Eye (tissue), 1 donor: ENCODE results near the gene EDC3.
"Not testable (repeated sequence)": the region's sequence is repeated elsewhere in the genome, so short reads cannot be mapped to it uniquely, and the experiment has no call there.

Source experiments
- DNase-seq: peaks from one replicate; pipeline ENCODE4 v3.0.0-alpha.2; 2015

EDC3 gene

DNA sequence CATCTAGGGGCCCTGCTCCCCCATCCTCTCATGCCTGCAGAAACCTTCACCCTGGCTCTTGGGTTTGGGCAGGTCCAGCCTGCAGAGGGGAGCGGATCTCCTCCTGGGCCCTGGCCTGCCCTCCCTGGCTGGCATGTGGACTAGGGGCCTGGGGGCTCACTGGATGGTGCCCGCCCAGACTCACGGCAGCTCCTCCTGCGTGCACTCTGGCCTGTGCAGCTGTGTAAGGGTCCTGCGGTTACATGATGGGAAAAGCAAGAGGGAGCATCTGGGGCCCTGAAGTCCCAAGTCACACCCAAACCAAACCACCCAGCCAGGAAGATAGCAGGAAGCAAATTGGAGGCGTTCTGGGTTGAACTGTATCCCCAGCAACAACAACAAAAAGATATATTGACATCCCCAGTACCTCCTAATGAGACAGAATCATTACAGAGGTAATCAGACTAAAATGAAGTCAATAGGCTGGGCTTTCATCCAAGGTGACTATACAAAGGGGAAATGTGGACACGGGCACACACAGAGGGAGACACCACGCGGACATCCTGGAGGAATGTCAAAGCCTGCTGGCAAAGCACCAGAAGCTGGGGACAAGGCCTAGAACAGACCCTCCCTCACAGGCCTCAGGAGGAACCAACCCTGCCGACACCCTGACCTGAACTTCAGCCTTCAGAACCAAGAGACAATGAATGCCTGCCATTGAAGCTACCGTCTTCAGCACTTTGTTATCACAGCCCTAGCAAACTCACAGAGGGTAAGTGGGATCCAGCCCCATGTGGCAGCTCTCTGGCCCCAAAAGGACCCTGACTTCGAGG, 90.6 kb downstream of the EDC3 start:
- DNase-seq: no peak

DNA sequence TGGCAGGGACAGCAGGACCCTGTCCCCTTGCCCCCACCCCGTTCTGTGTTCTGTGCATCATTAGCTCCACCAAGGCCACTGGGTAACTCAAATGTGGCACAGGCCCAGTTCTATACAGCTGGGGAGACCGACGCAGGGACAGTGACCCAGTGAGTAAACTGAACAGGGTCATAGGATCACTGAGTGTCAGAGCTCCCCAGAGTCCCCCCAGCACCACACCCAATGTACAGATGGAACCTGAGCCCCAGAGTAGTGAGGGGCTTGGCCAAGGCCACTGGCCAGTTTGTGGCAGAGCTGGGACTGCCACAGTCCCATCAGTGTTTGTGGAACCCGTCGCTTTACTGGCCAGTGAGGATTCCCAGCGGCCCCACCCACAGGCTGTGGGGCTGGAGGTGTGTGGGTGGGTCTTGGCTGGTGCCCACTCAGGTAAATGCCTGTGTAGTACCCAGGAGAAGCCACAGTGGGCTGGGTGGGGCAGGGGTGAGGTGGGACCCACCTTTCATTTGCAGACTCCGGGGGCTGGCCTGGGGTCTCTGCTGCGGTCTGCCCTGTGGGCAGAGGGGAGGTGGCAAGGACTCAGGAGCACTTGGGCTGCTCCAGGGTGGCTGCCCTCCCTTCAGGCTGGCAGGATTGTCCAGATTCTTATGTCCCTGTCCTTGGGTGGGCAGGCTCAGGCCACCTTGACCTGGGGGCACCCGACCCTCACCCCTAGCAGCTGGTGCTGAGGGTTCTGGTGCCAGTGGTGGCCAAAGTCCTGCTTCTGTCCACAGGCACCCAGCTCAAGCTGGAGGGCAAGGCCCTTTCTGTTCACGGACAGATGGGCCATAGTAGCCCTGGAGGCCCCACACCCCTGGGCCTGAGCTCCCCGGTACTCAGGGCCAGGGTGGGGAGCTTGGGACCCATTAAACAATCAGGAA, 91.8 kb downstream of the EDC3 start:
- no peak for DNase-seq

DNA sequence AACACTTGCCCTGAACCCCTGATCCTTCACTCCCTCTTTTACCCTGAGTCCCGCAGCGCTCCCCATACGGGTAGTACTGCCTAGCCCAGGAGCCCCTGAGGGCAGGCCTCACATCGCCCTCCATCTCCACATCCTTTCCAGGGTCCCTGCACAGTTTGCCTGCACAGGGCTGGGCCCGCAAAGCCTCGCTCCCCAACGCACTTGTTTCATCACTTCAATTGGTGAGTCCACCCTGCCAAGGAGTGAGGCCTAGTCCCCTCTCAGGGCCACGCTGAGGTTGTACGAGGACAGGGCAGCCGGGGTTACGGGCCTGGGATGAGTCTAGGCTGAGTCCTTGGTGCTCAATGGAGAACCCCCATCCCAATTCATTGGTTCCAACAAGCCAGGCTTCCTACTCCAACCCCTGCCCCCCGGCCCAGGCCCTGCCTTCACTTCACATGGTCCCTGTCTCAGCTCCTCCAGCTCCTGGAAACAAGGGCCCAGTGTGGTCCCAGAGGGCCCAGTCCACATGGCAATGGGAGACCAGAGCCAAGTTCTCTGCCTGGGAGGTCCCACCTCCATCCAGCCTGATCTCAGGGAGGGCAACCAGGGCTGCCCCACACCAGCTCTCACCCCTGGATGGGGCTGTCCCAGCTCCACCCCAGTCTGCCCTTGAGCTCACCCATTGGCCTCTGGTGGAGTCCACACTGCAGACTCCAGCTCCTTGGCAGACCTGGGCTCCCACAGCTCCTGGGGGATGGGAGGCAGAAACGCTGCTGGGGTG, 92.6 kb downstream of the EDC3 start:
- no peak for DNase-seq

DNA sequence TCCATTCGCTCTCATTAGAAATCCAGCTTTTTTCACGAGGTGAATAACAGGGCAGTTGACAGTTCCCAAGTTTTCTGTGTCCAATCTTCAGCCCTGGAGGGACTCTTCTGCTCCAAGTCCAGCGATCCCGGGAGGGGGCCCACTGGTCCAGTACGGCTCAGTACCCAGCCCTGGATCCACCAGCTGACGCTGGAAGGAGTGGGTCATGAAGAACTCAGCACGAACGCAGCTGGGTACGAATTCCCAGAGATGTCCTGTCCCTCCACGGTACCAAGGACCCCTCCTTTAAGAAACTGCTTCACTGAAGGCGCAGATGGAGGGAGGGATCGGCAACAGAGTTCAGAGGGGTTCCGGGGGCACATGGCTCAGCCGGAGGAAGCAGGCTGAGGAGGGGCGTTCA, 96.7 kb downstream of the EDC3 start:
- no peak for DNase-seq

DNA sequence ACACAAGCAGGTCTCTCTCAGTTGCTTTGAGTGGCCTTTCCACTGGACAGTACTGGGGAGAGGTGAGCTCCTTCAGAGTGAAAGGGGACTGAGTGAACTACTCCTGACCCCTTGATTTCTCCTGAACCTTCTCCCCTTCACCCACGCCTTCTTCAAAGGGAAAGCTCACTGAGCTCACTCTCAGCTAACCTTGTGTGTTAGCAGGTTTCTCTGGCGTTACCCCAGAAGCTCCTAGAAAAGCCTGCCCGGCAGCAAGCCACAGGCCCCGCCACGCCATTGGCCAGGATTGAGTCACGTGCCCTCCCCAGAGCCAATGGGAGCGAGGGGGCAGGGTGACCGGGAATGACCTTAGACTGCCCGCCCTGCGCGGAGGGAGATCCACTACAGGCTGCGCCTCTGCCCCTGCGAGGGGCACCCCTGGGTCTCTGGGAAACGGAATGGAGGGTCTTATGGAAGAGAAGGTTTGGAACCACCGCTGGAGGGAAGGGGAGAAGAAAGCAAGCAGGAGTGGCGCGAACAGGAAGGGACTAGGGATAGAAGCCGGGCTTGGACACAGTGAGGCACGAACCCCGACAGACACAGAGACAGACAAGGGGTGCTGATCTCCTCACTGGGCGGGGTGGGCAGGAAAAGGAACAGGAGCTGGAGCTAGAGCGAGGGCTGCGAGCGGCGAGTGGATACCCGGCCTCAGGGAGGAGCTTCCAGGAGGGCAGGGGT, 97.5 kb downstream of the EDC3 start:
- DNase-seq: peak; percentile 97

DNA sequence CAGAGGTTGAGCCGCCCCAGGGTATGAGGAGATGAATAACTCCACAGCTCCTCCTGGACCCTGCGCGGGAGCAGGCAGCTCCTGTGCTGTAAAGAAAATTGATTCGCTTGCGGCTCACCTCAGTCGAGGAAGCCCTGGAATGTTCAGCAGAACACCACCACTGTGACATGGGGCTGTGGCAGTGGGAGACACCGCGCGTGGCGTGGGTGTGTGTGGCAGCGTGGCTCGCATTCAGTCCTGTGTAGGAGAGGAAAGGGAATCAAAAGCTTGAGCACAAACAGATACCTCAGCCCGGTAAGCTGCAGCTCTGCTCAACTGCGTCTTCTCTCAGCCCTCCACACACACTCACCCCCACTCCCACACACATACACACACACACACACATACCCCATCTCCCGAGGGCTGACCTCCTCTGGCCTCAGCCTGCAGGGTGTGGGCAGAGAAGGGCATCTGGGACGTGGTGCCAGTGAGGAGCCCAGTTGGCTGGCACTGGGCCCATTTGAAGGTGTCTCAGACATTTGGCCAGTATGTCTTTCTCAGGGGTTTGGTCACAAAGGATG, 98.6 kb downstream of the EDC3 start:
- DNase-seq: not testable (repeated sequence)

DNA sequence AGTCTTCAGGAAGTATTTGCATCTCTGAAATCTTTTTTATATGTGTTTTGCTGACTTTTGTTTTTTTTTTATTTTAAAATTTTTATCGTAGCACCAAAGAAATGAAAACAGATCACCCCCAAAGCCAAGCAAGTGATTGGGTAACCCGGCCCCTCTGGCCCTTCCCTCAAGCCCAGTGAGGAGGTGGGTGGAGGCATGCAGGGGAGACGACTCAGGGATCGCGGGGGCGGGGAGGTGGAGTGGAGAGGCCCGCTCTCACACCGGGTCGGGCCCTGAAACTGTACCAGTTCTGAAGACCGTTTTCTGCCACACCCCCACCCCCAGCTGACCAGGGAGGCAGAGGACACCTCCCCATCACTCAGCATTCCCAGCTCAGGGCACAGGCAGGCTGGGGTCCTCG, 99.1 kb downstream of the EDC3 start:
- DNase-seq: not testable (repeated sequence)

DNA sequence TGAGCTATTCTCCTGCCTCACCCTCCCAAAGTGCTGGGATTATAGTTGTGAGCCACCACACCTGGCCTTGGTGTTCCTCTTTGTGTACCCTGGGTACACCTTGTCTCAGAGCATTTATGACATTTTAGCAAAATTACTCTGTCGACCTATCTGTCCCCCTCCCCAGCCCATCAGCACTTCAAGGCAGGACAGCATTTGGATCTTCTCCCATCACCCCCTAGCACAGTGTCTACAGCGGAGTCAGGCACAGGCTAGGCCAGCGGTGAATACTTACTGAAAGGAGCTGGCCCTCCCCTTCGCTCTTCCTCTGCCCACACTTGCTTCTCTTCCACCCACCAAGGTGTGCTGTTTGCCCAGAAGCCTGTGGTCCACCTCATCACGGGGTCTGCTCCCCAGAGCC, 100.6 kb downstream of the EDC3 start:
- DNase-seq: no peak

DNA sequence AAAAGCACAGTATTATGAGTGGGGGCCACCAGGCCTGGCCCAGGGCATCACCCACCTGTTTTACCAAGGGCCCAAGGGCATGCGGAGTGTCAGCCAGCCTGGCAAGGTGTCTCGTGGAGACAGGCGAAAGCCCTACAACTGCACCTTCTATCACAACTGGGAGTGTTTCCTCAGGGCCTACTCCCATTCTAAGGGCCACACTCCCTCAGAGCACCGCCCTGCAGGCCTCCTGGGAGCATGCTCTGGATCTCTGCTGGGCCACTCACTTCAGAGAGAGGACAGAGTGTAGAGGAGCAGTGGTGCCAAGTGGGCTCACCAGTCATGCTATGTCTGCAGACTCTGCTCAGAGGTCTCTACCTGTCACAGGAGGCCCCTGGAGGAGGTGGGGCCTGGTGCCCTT, 101.4 kb downstream of the EDC3 start:
- no peak for DNase-seq

DNA sequence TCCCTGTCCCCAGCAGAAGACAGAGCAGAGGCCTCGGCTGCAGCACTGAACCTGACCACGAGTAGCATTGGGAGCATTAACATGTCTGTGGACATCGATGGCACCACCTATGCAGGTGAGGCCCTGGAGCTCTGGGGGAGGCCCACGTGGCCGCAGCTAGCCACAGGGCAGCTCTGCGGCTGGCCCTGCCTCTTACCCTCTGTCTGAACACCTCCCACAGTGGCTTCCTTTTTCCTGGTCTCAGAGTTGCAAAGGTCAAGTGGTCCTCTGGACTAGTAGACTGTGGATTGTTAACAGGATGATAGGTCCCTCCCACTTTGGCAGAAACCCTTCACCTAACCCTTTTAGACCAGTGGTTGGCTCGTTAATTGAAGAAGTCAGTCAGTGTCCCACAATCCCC, 102.7 kb downstream of the EDC3 start:
- DNase-seq: no peak

DNA sequence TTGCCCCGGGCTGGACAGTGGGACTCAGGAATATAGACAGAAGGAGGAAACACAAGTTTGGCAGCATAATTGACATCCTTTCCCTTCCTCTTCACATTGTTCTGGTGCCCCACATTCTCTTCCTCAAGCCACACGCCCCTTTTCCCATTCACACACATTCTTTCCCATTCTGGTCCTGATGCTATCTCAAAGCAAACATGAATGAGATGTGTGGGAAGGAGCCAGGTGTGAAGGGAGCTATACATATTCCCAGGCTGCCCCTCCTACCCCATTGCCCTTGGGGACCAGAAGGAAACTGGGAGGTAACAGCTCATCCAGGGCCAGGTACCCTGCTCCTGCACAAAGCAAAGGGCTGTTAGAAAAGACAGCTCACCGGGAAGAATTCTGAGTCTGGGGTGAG, 103.6 kb downstream of the EDC3 start:
- DNase-seq: no peak

DNA sequence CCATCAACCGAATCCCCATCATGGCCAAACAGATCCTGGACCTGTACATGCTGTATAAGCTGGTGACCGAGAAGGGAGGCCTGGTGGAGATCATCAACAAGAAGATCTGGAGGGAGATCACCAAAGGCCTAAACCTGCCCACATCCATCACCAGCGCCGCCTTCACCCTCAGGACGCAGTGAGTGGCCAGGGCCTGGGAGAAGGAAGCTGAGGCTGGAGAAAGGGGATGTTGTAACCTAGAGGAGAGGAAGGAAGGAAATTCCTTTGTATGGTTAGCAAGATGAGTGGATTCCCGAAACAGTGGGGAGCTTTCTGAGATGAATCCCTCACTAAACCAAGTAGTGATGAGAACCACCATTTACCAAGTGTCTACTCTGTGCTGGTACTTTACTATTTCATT, 106.0 kb downstream of the EDC3 start:
- no peak for DNase-seq

DNA sequence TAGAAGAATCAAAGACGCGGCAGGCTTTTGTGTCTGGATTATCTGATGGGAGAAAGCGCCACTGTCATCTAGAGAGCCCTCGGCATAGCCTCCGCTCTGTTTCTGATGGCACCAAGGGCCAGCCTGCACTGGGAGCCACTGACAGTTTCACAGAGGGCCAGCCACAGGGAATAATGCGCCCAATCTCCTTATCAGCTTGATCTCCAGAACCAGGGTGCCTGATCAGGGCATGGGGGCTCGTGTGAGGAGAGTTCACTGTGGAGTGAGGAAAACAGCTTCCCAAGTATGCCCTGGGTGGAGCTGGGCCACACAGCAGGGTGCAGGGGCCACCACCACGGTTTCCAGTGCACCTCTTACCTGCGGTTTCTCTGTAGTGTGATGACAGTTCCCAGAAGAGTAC, 110.0 kb downstream of the EDC3 start:
- DNase-seq: no peak

DNA sequence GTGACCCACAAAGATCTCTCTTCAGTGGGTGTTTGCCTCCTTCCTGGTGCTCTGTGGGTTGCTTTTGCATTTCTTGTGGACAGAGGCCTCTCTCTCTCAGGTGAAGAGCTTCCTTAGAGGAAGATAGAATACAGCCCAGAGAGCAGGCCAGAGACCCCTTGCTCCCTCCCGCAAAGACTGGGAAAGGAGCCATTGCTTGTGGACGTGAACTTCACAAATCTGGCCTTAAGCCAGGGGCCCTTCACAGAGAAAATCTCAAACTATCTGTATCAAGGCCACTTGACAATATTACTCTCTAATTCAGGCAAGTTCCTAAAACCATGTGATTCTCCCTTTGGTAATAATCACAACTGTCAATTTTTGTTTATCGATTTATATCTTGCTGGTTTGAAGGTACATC, 110.6 kb downstream of the EDC3 start:
- DNase-seq: no peak

DNA sequence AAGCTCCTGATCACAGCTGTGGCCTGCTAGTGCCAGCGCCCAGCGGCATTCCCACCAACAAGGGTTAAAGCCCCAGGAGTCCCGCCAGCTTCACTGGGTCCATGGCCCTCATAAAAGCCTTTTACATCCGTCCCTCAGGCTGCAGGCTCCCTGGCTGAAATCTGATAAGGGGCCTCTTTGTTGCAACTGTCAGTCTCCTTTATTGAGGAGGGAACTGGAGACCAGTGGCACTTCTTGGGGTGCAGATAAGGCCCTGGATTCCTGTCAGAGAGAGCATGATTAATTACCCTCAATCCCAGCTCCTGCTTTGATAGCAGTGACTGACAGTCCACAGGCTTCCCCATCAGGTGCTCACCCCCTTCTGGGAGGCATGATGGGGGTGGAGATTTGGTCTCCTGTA, 111.0 kb downstream of the EDC3 start:
- DNase-seq: no peak

DNA sequence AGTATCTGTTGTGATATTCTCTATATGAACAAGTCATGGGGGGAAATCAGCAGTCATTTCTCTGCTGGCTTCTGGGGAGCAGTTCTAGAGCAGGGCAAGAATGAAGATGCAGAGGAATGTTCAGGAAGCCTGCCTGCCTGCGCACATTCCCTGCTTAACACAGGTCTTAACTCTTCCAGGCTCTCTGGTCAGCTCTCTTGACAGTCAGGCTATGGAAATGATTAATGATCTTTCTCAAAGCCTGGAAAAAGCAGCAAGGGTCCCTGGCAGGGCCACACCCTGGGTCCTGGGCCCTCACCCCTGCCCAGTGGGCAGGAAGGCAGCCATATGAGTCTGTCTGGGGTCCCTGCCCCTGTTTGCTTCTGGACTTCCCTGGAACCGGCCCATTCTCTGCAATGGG, 111.6 kb downstream of the EDC3 start:
- DNase-seq: no peak
